ENCODE data around the gene RREB1. TPM values are rescaled to one million over a fixed set of nuclear protein-coding genes. Genes with fewer than 3 reads are reported as not detected.

Gene RREB1
- total RNA-seq, 2 donors from 2014 or later = 16.0 to 16.4 TPM

DNA sequence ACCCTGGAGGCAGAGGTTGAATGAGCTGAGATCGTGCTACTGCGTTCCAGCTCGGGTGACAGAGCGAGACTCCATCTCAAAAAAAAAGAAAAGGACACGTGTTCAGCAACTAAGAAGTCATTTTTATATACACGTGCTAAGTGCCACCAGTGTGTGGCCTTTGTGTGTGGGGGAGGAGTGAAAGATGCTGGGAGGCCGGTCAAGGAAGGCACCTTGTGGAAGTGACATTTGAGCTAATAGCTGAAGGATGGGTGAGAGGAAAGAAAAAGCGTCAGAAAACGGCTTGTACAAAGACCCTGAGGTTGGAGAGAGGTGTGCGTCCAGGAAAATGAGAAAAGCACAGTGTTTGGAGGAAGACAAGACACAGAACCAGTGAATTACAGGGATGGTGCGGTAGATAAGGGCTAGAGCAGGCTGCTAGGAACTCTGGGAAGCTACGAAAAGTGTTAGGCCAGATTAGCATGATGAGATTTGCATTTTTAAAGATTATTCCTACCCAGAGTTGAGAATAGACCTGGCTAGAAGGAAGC, 11.6 kb downstream of the RREB1 start:
- no peak overlapping the region for H3K27ac Mint-ChIP-seq

DNA sequence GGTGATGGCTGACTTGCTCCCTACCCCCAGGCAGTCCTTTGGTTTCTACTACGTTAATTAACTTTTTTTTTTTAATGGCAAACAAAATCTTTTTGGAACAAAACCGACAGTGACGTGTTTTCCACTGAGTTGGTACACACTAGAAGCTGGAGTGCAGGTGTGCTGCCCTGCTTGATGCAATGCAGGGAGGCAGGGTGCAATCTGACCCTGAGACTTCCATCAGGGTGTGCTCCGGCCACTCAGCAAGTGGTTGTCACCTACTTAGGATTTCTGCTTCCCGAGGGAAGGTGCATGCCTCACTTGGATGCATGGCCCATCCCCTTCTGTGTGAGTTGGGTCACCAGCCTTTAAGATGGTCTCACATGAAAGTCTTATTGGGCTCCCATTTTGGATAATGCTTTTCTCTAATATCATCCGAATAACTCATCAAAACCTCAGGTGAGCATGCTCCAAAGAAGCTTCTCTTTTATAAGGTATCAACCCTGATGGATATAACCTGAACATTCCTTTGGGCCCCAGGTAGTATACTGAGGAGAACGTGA, 14.0 kb downstream of the RREB1 start:
- no peaks in the 10 kb centered on the region for H3K27me3 Mint-ChIP-seq (ENCODE audit: low read depth)
- H3K9me3 Mint-ChIP-seq = no peaks in the 10 kb centered on the region
- no peak overlapping the region for H3K27ac Mint-ChIP-seq
- DNase-seq (no peak), ATAC-seq (replicated peaks in 1 of 2) (no peak)
- H3K4me1 Mint-ChIP-seq (ENCODE audit: low read depth) = peaks cover 36% of the 10 kb centered on the region
- peaks cover 0 to 2% of the 10 kb centered on the region in 2 donors for H3K36me3 Mint-ChIP-seq (ENCODE audit: insufficient read depth in 2 of 2)
- no peak overlapping the region for H3K4me3 Mint-ChIP-seq

More for the DNA sequence above, 11.6 kb downstream of the RREB1 start:
- H3K27me3 Mint-ChIP-seq (ENCODE audit: low read depth) = no peaks in the 10 kb centered on the region
- no peaks in the 10 kb centered on the region for H3K36me3 Mint-ChIP-seq (ENCODE audit: insufficient read depth in 2 of 2)
- DNase-seq (no peak), ATAC-seq (replicated peaks in 1 of 2) (no peak)
- H3K4me3 Mint-ChIP-seq = no peak overlapping the region
- H3K4me1 Mint-ChIP-seq (ENCODE audit: low read depth) = peaks cover 38% of the 10 kb centered on the region
- no peaks in the 10 kb centered on the region for H3K9me3 Mint-ChIP-seq

DNA sequence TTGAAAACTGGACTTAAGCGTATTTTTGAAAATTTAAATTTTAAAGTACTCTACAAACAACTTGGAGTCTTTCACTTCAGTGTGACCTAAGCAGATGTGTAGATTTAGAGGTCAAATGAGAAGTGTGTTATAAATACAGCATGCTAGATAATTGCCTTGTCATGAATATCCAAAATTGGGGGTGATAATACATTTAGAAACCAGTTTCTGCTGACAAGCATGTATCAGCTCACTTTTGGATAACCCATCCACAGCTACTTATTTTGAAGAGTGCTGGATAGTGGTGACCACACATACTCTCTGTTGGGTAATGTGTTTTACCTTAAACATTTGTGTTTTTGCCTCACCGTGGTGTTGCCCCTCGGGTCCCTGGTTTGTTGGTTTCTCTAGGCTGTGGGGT, 14.9 kb downstream of the RREB1 start:
- H3K27me3 Mint-ChIP-seq (ENCODE audit: low read depth) = no peaks in the 10 kb centered on the region
- H3K4me3 Mint-ChIP-seq = no peak overlapping the region
- no peak for ATAC-seq (replicated peaks in 1 of 2)
- peaks cover 41% of the 10 kb centered on the region for H3K4me1 Mint-ChIP-seq (ENCODE audit: low read depth)
- no peak for DNase-seq
- peaks cover 0 to 2% of the 10 kb centered on the region in 2 donors for H3K36me3 Mint-ChIP-seq (ENCODE audit: insufficient read depth in 2 of 2)
- no peaks in the 10 kb centered on the region for H3K9me3 Mint-ChIP-seq
- H3K27ac Mint-ChIP-seq = no peak overlapping the region

DNA sequence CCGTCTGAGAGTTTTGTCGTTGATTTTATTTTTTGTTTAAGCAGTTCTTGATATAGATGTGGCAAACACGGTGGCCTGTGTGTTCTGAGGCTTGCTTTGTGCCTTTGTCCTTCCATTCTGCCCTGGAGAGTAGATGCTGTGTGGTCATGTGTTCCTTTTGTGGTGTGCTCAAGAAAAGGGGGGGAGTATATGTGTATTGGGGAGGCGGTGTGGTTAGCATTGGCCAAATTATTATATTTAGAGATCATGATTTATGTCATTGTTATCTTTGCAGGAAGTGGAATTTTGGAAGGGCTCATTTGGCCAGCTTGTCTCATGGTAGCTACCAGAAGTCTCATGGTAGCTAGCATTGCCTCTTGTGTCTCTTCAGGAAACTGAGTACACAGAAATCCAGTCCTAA, 16.4 kb downstream of the RREB1 start:
- no peak overlapping the region for H3K27ac Mint-ChIP-seq
- no peak overlapping the region for H3K4me3 Mint-ChIP-seq
- peaks cover 48% of the 10 kb centered on the region for H3K4me1 Mint-ChIP-seq (ENCODE audit: low read depth)
- no peaks in the 10 kb centered on the region for H3K9me3 Mint-ChIP-seq
- H3K27me3 Mint-ChIP-seq (ENCODE audit: low read depth) = no peaks in the 10 kb centered on the region
- DNase-seq (no peak), ATAC-seq (replicated peaks in 1 of 2) (no peak)
- peaks cover 0 to 2% of the 10 kb centered on the region in 2 donors for H3K36me3 Mint-ChIP-seq (ENCODE audit: insufficient read depth in 2 of 2)

DNA sequence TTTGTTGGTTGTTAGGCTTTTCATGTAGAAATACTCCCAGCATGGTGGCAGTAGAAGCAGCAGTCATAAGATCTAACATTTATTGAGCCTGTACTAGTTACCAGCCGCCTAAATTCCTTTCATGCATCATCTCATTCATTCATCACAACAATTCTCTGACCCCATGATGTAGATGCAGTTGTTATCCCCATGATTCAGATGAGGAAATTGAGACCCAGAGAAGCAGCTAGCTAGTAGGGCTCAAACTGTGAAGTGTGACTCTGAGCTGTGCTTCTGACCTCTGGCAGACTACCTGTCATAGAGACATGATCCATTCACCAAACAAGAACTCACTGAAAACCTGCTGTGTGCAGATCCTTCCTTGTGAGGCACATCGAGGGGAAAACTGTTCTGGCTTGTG, 16.9 kb downstream of the RREB1 start:
- peaks cover 54% of the 10 kb centered on the region for H3K4me1 Mint-ChIP-seq (ENCODE audit: low read depth)
- peak overlapping the region; percentile 12 for H3K27ac Mint-ChIP-seq
- ATAC-seq (replicated peaks in 1 of 2) (peak; percentile 36 to 55), DNase-seq (no peak)
- H3K9me3 Mint-ChIP-seq = no peaks in the 10 kb centered on the region
- H3K4me3 Mint-ChIP-seq = no peak overlapping the region
- H3K27me3 Mint-ChIP-seq (ENCODE audit: low read depth) = no peaks in the 10 kb centered on the region
- H3K36me3 Mint-ChIP-seq (ENCODE audit: insufficient read depth in 2 of 2) = peaks cover 0 to 2% of the 10 kb centered on the region in 2 donors

DNA sequence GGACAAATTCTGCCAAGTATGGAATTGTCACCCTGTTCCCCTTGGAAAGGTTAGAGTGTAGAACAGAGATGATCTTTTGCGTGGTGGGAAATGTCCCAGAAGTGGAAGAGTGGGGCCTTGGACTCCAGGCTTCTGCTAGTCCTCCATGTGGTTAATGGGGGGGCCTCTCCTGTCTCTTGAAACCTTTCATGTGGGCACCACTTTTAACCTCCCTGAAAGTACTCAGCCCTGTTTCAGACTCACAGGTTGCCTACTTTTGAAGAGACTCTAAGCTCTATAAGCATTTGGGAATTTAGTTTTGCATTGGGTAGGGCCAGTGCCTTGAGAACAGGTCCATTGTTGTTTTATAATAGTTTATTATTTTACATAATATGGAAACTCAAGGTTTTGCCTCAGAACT, 17.5 kb downstream of the RREB1 start:
- no peaks in the 10 kb centered on the region for H3K27me3 Mint-ChIP-seq (ENCODE audit: low read depth)
- ATAC-seq (replicated peaks in 1 of 2) (no peak), DNase-seq (no peak)
- peaks cover 60% of the 10 kb centered on the region for H3K4me1 Mint-ChIP-seq (ENCODE audit: low read depth)
- peaks cover 0 to 2% of the 10 kb centered on the region in 2 donors for H3K36me3 Mint-ChIP-seq (ENCODE audit: insufficient read depth in 2 of 2)
- no peak overlapping the region for H3K27ac Mint-ChIP-seq
- no peaks in the 10 kb centered on the region for H3K9me3 Mint-ChIP-seq
- no peak overlapping the region for H3K4me3 Mint-ChIP-seq

DNA sequence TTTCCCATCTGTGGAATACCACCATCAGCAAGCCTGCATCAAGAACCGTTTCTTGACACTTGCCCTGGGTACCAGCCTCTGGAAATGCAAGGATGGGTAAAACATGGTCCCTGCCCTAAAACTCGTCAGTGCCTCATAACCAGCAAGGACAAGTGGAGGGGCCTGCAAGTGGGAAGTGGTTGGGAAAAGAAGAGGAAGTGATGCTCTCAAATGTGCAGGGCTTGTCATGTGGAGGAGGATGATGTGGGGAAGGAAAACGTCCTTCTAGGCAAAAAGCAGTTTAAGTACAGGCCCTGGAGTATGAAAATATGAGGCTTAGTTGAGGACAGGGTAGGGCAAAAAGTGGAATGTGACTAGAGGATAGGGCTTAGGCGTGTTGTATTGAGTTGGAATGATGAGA, 19.0 kb downstream of the RREB1 start:
- DNase-seq = no peak
- Mint-ChIP-seq H3K36me3 (ENCODE audit: insufficient read depth in 2 of 2) (peaks cover 0 to 2% of the 10 kb centered on the region in 2 donors), H3K27me3 (ENCODE audit: low read depth) (no peaks in the 10 kb centered on the region), H3K4me3 (no peak overlapping the region), H3K9me3 (no peaks in the 10 kb centered on the region), H3K27ac (no peak overlapping the region), H3K4me1 (ENCODE audit: low read depth) (peaks cover 71% of the 10 kb centered on the region)
- no peak for ATAC-seq (replicated peaks in 1 of 2)

DNA sequence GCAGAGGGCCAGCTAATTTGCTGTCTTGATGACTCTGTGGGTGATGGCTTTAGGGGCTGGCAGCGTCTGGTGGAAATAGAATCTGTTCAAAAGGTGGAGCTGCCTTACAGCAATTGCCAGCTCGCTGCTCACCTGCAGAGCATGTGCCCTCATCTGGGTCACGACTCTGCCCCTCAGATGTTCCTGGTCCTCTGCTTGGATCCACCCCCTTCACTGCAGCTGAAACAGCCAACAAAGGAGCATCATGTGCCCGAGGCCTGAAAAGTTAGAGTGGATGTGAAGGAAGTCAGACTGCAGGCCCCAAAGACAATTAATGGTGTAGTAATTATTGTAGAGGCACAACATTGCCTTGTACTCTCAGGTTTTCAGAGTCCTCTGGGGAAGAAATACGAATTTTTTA, 19.9 kb downstream of the RREB1 start:
- no peak for ATAC-seq (replicated peaks in 1 of 2)
- H3K9me3 Mint-ChIP-seq = no peaks in the 10 kb centered on the region

DNA sequence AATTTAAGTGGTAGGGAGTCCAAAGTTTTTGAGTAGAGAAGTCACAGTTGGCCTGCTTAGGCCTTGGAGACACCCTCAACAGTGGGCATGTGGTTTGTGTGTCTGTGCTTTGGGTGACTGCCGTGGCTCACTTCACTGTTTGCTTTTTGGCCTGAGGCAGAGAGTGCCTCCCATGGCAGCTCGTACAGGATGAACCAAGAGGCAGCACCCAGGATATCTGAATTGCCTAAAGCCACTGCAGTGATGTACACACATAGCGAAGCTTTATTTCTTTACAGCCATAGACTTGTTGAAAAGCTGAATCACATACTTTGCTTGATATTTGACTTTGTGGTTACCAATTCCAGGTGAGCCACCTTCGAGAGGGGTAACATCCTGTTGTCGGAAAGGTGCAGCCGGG, 21.6 kb downstream of the RREB1 start:
- DNase-seq (no peak), ATAC-seq (replicated peaks in 1 of 2) (peak; percentile 18 to 30)
- peaks cover 0 to 5% of the 10 kb centered on the region in 2 donors for H3K36me3 Mint-ChIP-seq (ENCODE audit: insufficient read depth in 2 of 2)
- H3K4me3 Mint-ChIP-seq = peak overlapping the region; percentile 19 to 65
- H3K4me1 Mint-ChIP-seq (ENCODE audit: low read depth) = peaks cover 90% of the 10 kb centered on the region
- H3K9me3 Mint-ChIP-seq = no peaks in the 10 kb centered on the region
- H3K27ac Mint-ChIP-seq = peak overlapping the region; percentile 25
- no peaks in the 10 kb centered on the region for H3K27me3 Mint-ChIP-seq (ENCODE audit: low read depth)

More for the DNA sequence above, 19.9 kb downstream of the RREB1 start:
- peaks cover 0 to 3% of the 10 kb centered on the region in 2 donors for H3K36me3 Mint-ChIP-seq (ENCODE audit: insufficient read depth in 2 of 2)
- peaks cover 80% of the 10 kb centered on the region for H3K4me1 Mint-ChIP-seq (ENCODE audit: low read depth)
- H3K27ac Mint-ChIP-seq = peak overlapping the region; percentile 78
- peak overlapping the region; percentile 34 to 53 for H3K4me3 Mint-ChIP-seq
- no peaks in the 10 kb centered on the region for H3K27me3 Mint-ChIP-seq (ENCODE audit: low read depth)
- no peak for DNase-seq

DNA sequence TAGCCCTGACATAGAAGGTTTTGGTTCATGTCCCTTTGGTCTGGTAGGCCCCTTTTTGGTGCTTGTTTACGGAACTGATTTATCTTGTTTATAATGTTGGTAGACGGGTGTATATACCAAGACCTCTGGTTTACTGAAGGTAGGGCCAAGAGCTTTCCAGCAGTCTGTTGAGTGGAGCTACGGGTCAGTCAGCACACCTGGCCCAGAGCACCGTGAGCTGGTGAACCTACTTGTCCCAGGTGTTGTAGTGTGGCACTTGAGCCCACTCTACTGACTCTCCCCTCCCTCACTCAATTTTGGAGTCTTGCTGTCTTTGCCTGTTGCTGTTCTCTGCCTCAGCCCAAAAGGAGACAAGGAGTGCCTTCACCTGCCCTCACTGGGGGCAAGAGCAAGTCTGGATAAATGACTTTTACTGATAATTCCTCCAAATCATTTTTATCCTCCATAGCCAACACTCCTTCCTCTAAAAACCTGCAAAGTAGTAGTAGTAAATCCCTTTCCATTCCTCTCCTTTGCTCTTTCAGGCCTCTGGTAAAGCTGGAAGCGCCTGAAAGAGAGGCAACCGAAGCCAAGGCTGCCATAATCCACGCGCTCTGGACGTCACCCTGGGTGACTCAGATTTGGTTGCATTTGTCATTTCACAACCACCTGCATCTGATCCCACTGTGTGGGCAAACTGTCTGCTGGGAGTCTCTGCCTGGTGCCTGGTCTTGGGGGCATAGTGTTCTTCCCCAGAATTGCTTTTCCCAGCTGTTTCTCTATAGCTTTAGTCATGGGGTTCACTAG, 22.2 kb downstream of the RREB1 start:
- ATAC-seq (replicated peaks in 1 of 2) (peak; percentile 95 to 97), DNase-seq (peak; percentile 66)
- Mint-ChIP-seq H3K36me3 (ENCODE audit: insufficient read depth in 2 of 2) (peaks cover 0 to 5% of the 10 kb centered on the region in 2 donors), H3K27ac (peak overlapping the region; percentile 85), H3K4me1 (ENCODE audit: low read depth) (peaks cover 88% of the 10 kb centered on the region), H3K27me3 (ENCODE audit: low read depth) (no peaks in the 10 kb centered on the region), H3K9me3 (no peaks in the 10 kb centered on the region), H3K4me3 (peak overlapping the region; percentile 64 to 65)

DNA sequence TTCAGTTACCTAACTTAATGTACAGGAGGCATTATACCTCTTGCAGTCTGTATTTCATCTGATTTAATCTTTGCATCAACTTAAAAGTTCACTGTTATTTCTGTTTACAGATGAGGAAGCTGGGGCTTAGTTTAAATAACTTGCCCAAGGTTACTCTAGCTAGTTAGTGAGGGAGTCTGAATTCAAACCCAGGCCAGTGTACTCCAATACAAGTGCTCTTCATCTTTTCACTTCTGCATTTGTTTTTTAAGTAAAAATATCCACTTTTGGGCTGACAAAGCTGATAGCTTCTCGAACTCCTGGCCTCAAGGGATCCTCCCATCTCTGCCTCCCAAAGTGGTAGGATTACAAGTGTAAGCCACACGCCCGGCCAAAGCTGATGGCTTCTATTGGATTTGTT, 23.6 kb downstream of the RREB1 start:
- H3K27me3 Mint-ChIP-seq (ENCODE audit: low read depth) = no peaks in the 10 kb centered on the region
- ATAC-seq (replicated peaks in 1 of 2) (no peak), DNase-seq (no peak)
- no peaks in the 10 kb centered on the region for H3K9me3 Mint-ChIP-seq
- no peak overlapping the region for H3K4me3 Mint-ChIP-seq
- no peak overlapping the region for H3K27ac Mint-ChIP-seq
- peaks cover 93% of the 10 kb centered on the region for H3K4me1 Mint-ChIP-seq (ENCODE audit: low read depth)
- H3K36me3 Mint-ChIP-seq (ENCODE audit: insufficient read depth in 2 of 2) = peaks cover 0 to 3% of the 10 kb centered on the region in 2 donors

DNA sequence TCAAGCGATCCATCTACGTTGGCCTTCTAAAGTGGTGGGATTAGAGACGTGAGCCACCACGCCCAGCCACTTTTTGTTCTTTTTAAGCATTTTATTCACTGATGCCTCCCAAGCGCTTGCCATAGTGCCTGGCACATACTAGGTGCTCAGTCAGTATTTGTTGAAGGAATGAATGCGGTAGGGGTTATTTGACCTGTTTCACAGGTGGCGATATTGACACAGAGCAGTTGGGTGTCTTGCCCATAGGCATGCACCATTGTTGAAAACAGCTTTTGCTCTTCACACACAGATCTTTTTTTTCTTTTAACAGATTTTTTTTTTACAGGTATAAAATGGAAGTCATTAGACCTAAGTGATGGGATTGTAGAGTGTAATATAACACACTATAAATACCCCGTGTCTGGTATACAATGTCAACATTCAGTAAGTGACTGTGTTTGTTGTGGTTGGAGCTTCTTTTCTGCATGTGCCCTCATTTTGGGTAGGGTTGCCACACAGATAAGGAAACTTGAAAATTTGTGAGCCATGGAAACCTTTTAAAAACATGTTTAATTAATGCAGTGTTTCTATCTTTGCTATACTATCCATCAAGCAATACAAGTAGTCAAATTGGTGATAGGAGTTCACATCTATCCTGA, 24.8 kb downstream of the RREB1 start:
- no peaks in the 10 kb centered on the region for H3K9me3 Mint-ChIP-seq
- no peaks in the 10 kb centered on the region for H3K27me3 Mint-ChIP-seq (ENCODE audit: low read depth)
- H3K27ac Mint-ChIP-seq = no peak overlapping the region
- no peak overlapping the region for H3K4me3 Mint-ChIP-seq
- peaks cover 93% of the 10 kb centered on the region for H3K4me1 Mint-ChIP-seq (ENCODE audit: low read depth)
- ATAC-seq (replicated peaks in 1 of 2) = no peak
- DNase-seq = no peak
- peaks cover 0 to 3% of the 10 kb centered on the region in 2 donors for H3K36me3 Mint-ChIP-seq (ENCODE audit: insufficient read depth in 2 of 2)

All from activated T-cell treated with anti-CD3 and anti-CD28 coated beads, Interleukin-2, amount 50 U/mL, for 72 hours (primary cell).